Lower lobe of right lung (tissue), 2 donors: Measurements from ENCODE around the gene GPATCH8. TPM values are rescaled to one million over a fixed set of nuclear protein-coding genes. Genes with fewer than 3 reads are reported as not detected.

ENCODE experiments used
- ATAC-seq, 2 donors: fragments of 200-7000 bp; cut with Tn5 transposase; one replicate each; pipeline ENCODE4 v1.9.1; 2020 to 2022; ENCODE audit warnings: mild to moderate bottlenecking in 2 of 2, moderate library complexity in 2 of 2
- DNase-seq: peaks from one replicate; pipeline ENCODE4 v3.0.0-alpha.2; 2020
- H3K27ac ChIP-seq: fragments of 200-600 bp; one replicate; pipeline ENCODE4 v1.8.0; 2022
- H3K27me3 ChIP-seq: fragments of 200-600 bp; one replicate; pipeline ENCODE4 v1.8.0; 2022; ENCODE audit warnings: low read depth
- H3K36me3 ChIP-seq: fragments of 200-600 bp; one replicate; pipeline ENCODE4 v1.8.0; 2022; ENCODE audit warnings: mild to moderate bottlenecking
- H3K4me1 ChIP-seq: fragments of 200-600 bp; one replicate; pipeline ENCODE4 v1.8.0; 2022
- H3K4me3 ChIP-seq: fragments of 200-600 bp; one replicate; pipeline ENCODE4 v1.8.0; 2022; ENCODE audit warnings: mild to moderate bottlenecking
- H3K9me3 ChIP-seq: fragments of 200-600 bp; one replicate; pipeline ENCODE4 v1.8.0; 2022
- intact Hi-C: fragments of 100-400 bp; cut with DNase I; formaldehyde crosslinking; loops from one replicate; pipeline ENCODE4 v1.11.0; 2022
- total RNA-seq: library from RNA; stranded (reverse); fragmentation: NEBNext Ultra II Directional; extraction: Animal tissue kit (Norgen Biotek cat#: 25700); gene quantifications from one replicate; pipeline ENCODE4 v1.2.1, GENCODE V29; 2021
- TF ChIP-seq, protein P1 (sequence below): fragments of 200-600 bp; IDR thresholded peaks from one replicate; pipeline ENCODE4 v1.8.0; 2022; ENCODE audit warnings: antibody characterized with exemption, mild to moderate bottlenecking
- donor health status: DM: no; HTN: yes; CAD: no; lungs with severe emphysema.

Gene GPATCH8
- total RNA-seq, 1 donor from 2014 or later: 48.3 TPM

DNA sequence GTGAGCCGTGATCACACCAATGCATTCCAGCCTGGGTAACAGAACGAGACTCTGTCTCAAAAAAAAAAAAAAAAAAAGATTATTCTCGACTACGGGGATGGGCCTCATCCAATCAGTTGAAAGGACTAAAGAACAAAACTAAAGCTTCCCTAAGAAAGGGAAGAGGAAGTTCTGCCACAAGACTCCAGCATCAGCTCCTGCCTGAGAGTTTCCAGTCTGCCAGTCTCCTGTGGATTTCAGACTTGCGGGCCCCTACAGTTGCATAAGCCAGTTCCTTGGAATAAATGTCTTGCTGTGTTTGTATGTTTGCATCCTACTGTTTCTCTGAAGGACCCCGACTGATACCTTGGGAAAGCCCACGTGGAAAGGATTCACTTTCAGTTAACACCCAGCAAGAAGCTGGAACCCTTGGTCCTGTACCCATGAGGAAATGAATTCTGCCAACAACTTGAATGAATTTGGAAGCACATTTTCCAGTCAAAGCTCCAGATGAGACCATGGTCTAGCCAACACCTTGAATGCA, 27.8 kb upstream of the GPATCH8 start:
- no peak for DNase-seq
- ATAC-seq: no peak
- Histone ChIP-seq H3K4me1 (peaks cover 7% of the 10 kb centered on the region), H3K4me3 (no peak overlapping the region), H3K27ac (no peak overlapping the region), H3K27me3 (no peaks in the 10 kb centered on the region), H3K36me3 (no peaks in the 10 kb centered on the region), H3K9me3 (peaks cover 3% of the 10 kb centered on the region)
- intact Hi-C loops: loop anchor here (5.0 kb wide), 1 partner anchor 106 kb away; no protein-coding TSS in a partner anchor
- TF ChIP-seq, protein P1, sequence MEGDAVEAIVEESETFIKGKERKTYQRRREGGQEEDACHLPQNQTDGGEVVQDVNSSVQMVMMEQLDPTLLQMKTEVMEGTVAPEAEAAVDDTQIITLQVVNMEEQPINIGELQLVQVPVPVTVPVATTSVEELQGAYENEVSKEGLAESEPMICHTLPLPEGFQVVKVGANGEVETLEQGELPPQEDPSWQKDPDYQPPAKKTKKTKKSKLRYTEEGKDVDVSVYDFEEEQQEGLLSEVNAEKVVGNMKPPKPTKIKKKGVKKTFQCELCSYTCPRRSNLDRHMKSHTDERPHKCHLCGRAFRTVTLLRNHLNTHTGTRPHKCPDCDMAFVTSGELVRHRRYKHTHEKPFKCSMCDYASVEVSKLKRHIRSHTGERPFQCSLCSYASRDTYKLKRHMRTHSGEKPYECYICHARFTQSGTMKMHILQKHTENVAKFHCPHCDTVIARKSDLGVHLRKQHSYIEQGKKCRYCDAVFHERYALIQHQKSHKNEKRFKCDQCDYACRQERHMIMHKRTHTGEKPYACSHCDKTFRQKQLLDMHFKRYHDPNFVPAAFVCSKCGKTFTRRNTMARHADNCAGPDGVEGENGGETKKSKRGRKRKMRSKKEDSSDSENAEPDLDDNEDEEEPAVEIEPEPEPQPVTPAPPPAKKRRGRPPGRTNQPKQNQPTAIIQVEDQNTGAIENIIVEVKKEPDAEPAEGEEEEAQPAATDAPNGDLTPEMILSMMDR: no peak

DNA sequence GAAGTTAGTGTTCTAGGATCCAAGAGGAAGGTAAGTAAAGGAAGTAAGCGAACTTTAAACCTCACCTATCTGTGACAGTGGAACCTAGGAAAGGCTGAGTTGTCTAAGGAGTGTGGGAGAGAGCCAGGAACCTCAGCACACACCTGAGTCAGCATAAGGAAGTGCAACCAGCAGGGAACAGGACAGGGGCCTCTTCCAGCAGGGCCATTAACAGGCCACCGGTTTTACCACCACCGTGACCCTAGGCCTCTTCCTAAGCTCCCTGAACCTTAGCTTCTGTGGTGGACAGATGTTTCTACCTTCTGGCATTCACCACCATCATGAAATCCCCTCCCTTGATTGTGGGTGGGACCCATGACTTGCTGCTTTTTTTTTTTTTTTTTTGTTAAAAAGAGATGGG, 26.7 kb upstream of the GPATCH8 start:
- H3K9me3 ChIP-seq: peaks cover 3% of the 10 kb centered on the region
- H3K4me3 ChIP-seq: no peak overlapping the region
- H3K36me3 ChIP-seq: no peaks in the 10 kb centered on the region
- DNase-seq (no peak), ATAC-seq (no peak)
- H3K27ac ChIP-seq: no peak overlapping the region
- H3K27me3 ChIP-seq: no peaks in the 10 kb centered on the region
- TF ChIP-seq, protein P1: no peak
- peaks cover 7% of the 10 kb centered on the region for H3K4me1 ChIP-seq
- intact Hi-C loops: loop anchor here (5.0 kb wide), 1 partner anchor 107 kb away; no protein-coding TSS in a partner anchor

DNA sequence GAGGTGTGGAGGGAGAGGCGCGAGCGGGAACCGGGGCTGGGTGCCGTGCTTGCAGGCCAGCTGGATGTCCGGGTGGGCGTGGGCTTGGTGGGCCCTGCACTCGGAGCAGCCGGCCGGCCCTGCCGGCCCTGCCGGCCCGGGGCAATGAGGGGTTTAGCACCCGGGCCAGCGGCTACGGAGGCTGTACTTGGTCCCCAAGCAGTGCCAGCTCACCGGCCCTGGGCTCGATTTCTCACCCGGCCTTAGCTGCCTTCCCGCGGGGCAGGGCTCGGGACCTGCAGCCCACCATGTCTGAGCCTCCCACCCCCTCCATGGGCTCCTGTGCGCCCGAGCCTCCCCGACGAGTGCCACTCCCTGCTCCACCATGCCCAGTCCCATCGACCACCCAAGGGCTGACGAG, 24.7 kb upstream of the GPATCH8 start:
- Histone ChIP-seq H3K4me3 (no peak overlapping the region), H3K9me3 (peaks cover 3% of the 10 kb centered on the region), H3K27ac (no peak overlapping the region), H3K36me3 (no peaks in the 10 kb centered on the region), H3K27me3 (no peaks in the 10 kb centered on the region), H3K4me1 (no peaks in the 10 kb centered on the region)
- intact Hi-C loops: no loop called here
- TF ChIP-seq, protein P1: no peak
- ATAC-seq (no peak), DNase-seq (no peak)

DNA sequence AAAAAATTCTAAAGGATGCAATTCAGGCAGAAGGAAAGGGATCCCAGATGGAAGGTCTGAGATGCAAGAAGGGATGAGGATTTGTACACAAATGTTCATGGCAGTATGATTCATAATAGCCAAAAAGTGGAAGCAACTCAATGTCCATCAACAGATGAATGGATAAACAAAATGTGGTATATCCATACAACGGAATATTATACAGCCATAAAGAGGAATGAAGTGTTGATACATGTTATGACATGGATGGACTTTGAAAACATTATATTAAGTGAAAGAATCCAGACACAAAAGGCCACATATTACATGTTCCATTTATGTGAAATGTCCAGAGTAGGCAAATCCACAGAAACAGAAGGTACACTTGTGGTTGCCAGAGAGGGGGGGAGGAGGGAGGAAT, 23.9 kb upstream of the GPATCH8 start:
- no peaks in the 10 kb centered on the region for H3K27me3 ChIP-seq
- intact Hi-C loops: no loop called here
- DNase-seq (no peak), ATAC-seq (no peak)
- no peaks in the 10 kb centered on the region for H3K4me1 ChIP-seq
- TF ChIP-seq, protein P1: no peak
- no peak overlapping the region for H3K27ac ChIP-seq
- no peak overlapping the region for H3K4me3 ChIP-seq
- no peaks in the 10 kb centered on the region for H3K36me3 ChIP-seq
- H3K9me3 ChIP-seq: peaks cover 3% of the 10 kb centered on the region

DNA sequence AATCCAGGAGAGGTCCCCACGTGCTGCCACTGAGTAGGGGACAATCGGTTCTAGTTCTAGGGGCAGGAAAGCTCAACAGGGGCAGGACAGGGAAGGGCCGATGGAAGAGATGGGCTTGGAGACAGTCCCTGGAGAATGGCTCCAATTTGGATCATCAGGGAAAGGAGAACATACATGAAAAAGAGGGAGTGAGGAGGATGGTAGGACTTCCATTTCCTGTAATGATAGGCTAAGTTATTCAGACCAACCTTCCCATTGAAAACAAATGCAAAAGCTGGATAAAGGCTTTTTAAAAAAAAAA, 20.4 kb upstream of the GPATCH8 start:
- ATAC-seq (no peak), DNase-seq (no peak)
- Histone ChIP-seq H3K9me3 (peaks cover 3% of the 10 kb centered on the region), H3K27me3 (peaks cover 6% of the 10 kb centered on the region), H3K4me3 (no peak overlapping the region), H3K4me1 (no peaks in the 10 kb centered on the region), H3K27ac (no peak overlapping the region), H3K36me3 (no peaks in the 10 kb centered on the region)
- TF ChIP-seq, protein P1: no peak
- intact Hi-C loops: no loop called here
